OCI-LY1 (cell line): ENCODE measurements around the gene PDE4C.

Experiments used
- EZH2 ChIP-seq: fragments of 200-600 bp; sonication (generic), shearing (Covaris generic); IDR thresholded peaks from 2 replicates; pipeline ENCODE4 v1.8.0; 2017; ENCODE audit warnings: borderline replicate concordance, mixed run types, mild to moderate bottlenecking, antibody characterized with exemption, low read length, moderate library complexity, mixed read lengths
- TF ChIP-seq, protein P1 (sequence below): fragments of 200-600 bp; sonication (generic), shearing (Covaris generic); IDR thresholded peaks from 2 replicates; pipeline ENCODE4 v1.5.1; 2017; ENCODE audit warnings: mild to moderate bottlenecking, antibody characterized with exemption, low read length, moderate library complexity, mixed read lengths

DNA sequence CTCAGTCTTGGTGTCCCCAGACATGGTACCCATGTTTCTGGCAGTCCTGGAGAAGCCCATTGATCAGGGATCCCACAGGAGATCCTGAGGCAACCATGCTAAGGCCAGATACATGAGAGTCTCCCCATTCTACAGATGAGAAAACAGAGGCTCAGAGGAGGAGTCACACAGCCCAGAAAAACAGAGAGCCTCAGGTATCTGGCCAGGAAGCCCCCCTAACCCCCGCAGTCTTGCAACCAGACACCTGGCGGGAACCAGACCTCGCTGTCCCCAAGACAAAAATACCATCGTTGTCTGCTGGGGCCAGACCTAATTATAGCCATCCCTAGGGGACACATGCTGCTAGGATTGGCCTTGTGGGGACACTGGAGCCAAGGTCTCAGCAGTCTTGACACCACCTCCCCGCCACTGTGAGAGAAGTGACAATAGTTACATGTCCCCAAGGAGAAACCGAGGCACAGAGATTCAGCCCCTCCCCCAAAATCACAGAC lies 1.6 kb upstream of the PDE4C start:
- no peak for TF ChIP-seq EZH2
- TF ChIP-seq, protein P1, sequence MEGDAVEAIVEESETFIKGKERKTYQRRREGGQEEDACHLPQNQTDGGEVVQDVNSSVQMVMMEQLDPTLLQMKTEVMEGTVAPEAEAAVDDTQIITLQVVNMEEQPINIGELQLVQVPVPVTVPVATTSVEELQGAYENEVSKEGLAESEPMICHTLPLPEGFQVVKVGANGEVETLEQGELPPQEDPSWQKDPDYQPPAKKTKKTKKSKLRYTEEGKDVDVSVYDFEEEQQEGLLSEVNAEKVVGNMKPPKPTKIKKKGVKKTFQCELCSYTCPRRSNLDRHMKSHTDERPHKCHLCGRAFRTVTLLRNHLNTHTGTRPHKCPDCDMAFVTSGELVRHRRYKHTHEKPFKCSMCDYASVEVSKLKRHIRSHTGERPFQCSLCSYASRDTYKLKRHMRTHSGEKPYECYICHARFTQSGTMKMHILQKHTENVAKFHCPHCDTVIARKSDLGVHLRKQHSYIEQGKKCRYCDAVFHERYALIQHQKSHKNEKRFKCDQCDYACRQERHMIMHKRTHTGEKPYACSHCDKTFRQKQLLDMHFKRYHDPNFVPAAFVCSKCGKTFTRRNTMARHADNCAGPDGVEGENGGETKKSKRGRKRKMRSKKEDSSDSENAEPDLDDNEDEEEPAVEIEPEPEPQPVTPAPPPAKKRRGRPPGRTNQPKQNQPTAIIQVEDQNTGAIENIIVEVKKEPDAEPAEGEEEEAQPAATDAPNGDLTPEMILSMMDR: no peak
